ENCODE results near the gene NUDCD3.

Gene NUDCD3

DNA sequence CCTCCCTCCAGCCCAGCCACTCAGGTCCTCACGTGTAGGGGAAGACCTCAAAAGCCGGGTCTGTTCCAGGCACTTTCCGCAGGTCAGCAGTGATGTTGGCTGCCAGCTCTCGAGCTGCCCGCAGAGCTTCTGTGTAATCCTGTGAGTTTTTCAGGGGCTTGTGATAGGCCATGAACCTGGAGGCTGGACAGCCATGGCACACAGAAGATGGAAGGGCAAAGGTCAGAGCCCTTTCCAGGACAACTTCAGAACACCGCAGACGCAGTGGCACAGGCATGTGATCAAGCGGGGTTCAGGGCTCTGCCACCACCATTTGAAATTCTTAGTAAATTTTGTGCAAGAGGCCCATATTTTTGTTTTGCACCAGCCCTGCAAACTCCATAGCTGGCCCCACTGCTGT, 26.7 kb upstream of the NUDCD3 start:
- H3K4me3 ChIP-seq (ENCODE audit: low read length), result no peak overlapping the region
- H3K36me3 ChIP-seq (ENCODE audit: control insufficient read depth, low read length), result no peaks in the 10 kb centered on the region
- no peaks in the 10 kb centered on the region for H4K20me1 ChIP-seq (ENCODE audit: control insufficient read depth, insufficient read depth, low read depth, low read length)
- no peaks in the 10 kb centered on the region for H3F3A ChIP-seq (ENCODE audit: control insufficient read depth, insufficient read depth)
- TF ChIP-seq EZH2phosphoT487 (IDR thresholded peaks at IDR 0.05; ENCODE audit: borderline replicate concordance, low read length), result no peak
- TF ChIP-seq, protein P1, sequence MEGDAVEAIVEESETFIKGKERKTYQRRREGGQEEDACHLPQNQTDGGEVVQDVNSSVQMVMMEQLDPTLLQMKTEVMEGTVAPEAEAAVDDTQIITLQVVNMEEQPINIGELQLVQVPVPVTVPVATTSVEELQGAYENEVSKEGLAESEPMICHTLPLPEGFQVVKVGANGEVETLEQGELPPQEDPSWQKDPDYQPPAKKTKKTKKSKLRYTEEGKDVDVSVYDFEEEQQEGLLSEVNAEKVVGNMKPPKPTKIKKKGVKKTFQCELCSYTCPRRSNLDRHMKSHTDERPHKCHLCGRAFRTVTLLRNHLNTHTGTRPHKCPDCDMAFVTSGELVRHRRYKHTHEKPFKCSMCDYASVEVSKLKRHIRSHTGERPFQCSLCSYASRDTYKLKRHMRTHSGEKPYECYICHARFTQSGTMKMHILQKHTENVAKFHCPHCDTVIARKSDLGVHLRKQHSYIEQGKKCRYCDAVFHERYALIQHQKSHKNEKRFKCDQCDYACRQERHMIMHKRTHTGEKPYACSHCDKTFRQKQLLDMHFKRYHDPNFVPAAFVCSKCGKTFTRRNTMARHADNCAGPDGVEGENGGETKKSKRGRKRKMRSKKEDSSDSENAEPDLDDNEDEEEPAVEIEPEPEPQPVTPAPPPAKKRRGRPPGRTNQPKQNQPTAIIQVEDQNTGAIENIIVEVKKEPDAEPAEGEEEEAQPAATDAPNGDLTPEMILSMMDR (IDR thresholded peaks at IDR 0.05; ENCODE audit: low read depth, low read length, poor library complexity, severe bottlenecking), result no peak
- no peaks in the 10 kb centered on the region for H3K9me3 ChIP-seq (ENCODE audit: control insufficient read depth, insufficient read depth, low read length)
- no peak overlapping the region for H3K4me2 ChIP-seq (ENCODE audit: low read length)
- no peaks in the 10 kb centered on the region for H3K9me2 ChIP-seq (replicated peaks; ENCODE audit: control insufficient read depth, low read length)
- H3K4me1 ChIP-seq (ENCODE audit: control insufficient read depth, low read length), result no peaks in the 10 kb centered on the region
- H3K27ac ChIP-seq (ENCODE audit: low read depth, low read length), result no peak overlapping the region
- H3K27me3 ChIP-seq (ENCODE audit: control insufficient read depth, low read length), result peaks cover 9% of the 10 kb centered on the region; the same call in 1 of the 2 replicates
- H3K79me2 ChIP-seq (ENCODE audit: control insufficient read depth, low read length), result no peaks in the 10 kb centered on the region

DNA sequence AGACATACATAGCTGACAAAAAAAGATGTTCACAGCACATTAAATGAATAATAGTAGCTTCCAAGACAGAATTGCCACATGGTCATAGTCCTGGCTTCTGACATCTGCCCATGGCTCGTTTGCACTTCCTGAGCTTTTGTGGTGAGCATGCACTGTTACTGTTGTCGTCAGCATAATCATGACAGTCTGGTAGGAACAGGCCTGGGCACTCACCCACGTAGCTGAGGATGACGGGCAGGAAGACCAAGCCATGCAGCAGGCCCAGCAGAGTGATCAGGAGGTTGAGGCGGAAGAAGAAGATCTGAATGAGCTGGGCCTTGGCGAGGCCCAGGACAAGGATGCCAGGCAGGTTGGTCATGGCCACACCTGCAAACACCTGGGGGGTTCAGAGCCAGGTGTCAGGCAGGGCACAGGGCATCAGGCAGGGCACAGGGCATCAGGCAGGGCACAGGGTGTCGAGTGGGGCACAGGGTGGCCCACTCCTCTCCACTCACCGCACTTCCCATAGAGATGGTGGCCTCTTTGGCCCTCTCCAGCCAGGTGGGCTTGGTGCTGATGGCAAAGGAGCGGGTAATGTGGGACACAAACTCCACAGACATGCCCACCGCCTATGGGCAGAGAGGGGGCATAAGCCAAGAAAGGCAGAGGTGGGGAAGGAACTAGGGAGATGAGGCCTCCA, 25.3 kb upstream of the NUDCD3 start:
- Histone ChIP-seq H3K9me2 (replicated peaks; ENCODE audit: control insufficient read depth, low read length) (no peaks in the 10 kb centered on the region), H3K79me2 (ENCODE audit: control insufficient read depth, low read length) (no peaks in the 10 kb centered on the region), H3K9me3 (ENCODE audit: control insufficient read depth, insufficient read depth, low read length) (no peaks in the 10 kb centered on the region), H3K27me3 (ENCODE audit: control insufficient read depth, low read length) (peaks cover 7% of the 10 kb centered on the region), H3K4me3 (ENCODE audit: low read length) (no peak overlapping the region), H3F3A (ENCODE audit: control insufficient read depth, insufficient read depth) (no peaks in the 10 kb centered on the region), H3K4me1 (ENCODE audit: control insufficient read depth, low read length) (no peaks in the 10 kb centered on the region), H3K36me3 (ENCODE audit: control insufficient read depth, low read length) (no peaks in the 10 kb centered on the region), H3K27ac (ENCODE audit: low read depth, low read length) (no peak overlapping the region), H3K4me2 (ENCODE audit: low read length) (no peak overlapping the region), H4K20me1 (ENCODE audit: control insufficient read depth, insufficient read depth, low read depth, low read length) (no peaks in the 10 kb centered on the region)
- TF ChIP-seq, protein P1 (IDR thresholded peaks at IDR 0.05; ENCODE audit: low read depth, low read length, poor library complexity, severe bottlenecking), result no peak
- no peak for TF ChIP-seq EZH2phosphoT487 (IDR thresholded peaks at IDR 0.05; ENCODE audit: borderline replicate concordance, low read length)

DNA sequence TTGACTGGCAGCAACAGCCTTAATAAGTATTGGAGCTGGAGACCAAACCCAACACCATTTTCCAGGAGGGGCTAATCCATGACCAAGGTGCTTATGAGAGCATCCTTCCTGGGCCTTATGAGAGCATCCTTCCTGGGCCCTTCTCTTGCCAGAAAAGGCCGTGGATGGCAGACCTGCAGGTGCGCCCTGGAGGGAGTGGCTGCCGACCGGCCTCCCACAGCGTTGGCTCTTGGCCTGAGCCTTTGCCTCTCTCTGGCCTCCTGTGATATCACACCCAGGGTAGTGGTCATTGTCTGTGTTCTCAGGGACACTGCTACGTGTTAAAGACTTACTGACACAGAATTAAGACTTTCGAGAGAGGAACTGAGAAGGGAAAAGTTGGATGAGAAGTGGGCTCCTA, 22.3 kb upstream of the NUDCD3 start:
- TF ChIP-seq, protein P1 (IDR thresholded peaks at IDR 0.05; ENCODE audit: low read depth, low read length, poor library complexity, severe bottlenecking), result no peak
- no peak for TF ChIP-seq EZH2phosphoT487 (IDR thresholded peaks at IDR 0.05; ENCODE audit: borderline replicate concordance, low read length)
- no peaks in the 10 kb centered on the region for H3F3A ChIP-seq (ENCODE audit: control insufficient read depth, insufficient read depth)
- H3K9me3 ChIP-seq (ENCODE audit: control insufficient read depth, insufficient read depth, low read length), result no peaks in the 10 kb centered on the region
- no peaks in the 10 kb centered on the region for H3K79me2 ChIP-seq (ENCODE audit: control insufficient read depth, low read length)
- H3K27me3 ChIP-seq (ENCODE audit: control insufficient read depth, low read length), result peaks cover 3% of the 10 kb centered on the region
- H3K36me3 ChIP-seq (ENCODE audit: control insufficient read depth, low read length), result no peaks in the 10 kb centered on the region
- no peaks in the 10 kb centered on the region for H3K4me1 ChIP-seq (ENCODE audit: control insufficient read depth, low read length)
- no peak overlapping the region for H3K27ac ChIP-seq (ENCODE audit: low read depth, low read length)
- H4K20me1 ChIP-seq (ENCODE audit: control insufficient read depth, insufficient read depth, low read depth, low read length), result no peaks in the 10 kb centered on the region
- H3K4me3 ChIP-seq (ENCODE audit: low read length), result no peak overlapping the region
- H3K9me2 ChIP-seq (replicated peaks; ENCODE audit: control insufficient read depth, low read length), result no peaks in the 10 kb centered on the region
- H3K4me2 ChIP-seq (ENCODE audit: low read length), result no peak overlapping the region
